ENCODE measurements around the gene CCDC171. TPM values are rescaled to one million over a fixed set of nuclear protein-coding genes. Genes with fewer than 3 reads are reported as not detected.

Gene CCDC171
- total RNA-seq, 1 experiment from 2014 or later = 2.8 TPM

- Mint-ChIP-seq H3K36me3 (no peaks in the 10 kb centered on the region), H3K27me3 (ENCODE audit: low read depth) (no peaks in the 10 kb centered on the region), H3K27ac (no peak overlapping the region), H3K9me3 (no peaks in the 10 kb centered on the region), H3K4me1 (no peaks in the 10 kb centered on the region), H3K4me3 (no peak overlapping the region)
- ATAC-seq (no peak), DNase-seq (ENCODE audit: low spot score) (no peak)
- CTCF ChIA-PET = interaction anchor here (0.7 kb wide), 1 partner anchor 18 kb away, joined by 3 read pairs; the partner anchor contains the start of gene CCDC171
- TF ChIP-seq IRF2 (CRISPR knock-in tag; IDR thresholded peaks at IDR 0.05; ENCODE audit: borderline replicate concordance, low read depth) = no peak
- TF ChIP-seq MXD4 (CRISPR knock-in tag; IDR thresholded peaks at IDR 0.05; ENCODE audit: borderline replicate concordance) = no peak
- POLR2A ChIA-PET = no interaction called here
Observed at GRCh38 chr9:15570769-15571168, 17.9 kb downstream of the CCDC171 start.

GRCh38 chr9:15572200-15572770 lies 19.4 kb downstream of the CCDC171 start:
- TF ChIP-seq NR2C2 (CRISPR knock-in tag; IDR thresholded peaks at IDR 0.05) (no peak), JAZF1 (CRISPR knock-in tag; IDR thresholded peaks at IDR 0.05) (no peak), EMX1 (CRISPR knock-in tag; IDR thresholded peaks at IDR 0.05) (no peak), ARID4B (CRISPR knock-in tag; IDR thresholded peaks at IDR 0.05; ENCODE audit: borderline replicate concordance) (no peak), ZNF532 (CRISPR knock-in tag; IDR thresholded peaks at IDR 0.05; ENCODE audit: borderline replicate concordance) (no peak), ZNF219 (CRISPR knock-in tag; IDR thresholded peaks at IDR 0.05; ENCODE audit: borderline replicate concordance) (no peak), CREB1 (CRISPR knock-in tag; IDR thresholded peaks at IDR 0.05) (no peak), NR3C1 (CRISPR knock-in tag; conservative IDR thresholded peaks at IDR 0.05; ENCODE audit: low read depth) (no peak), ZNF263 (CRISPR knock-in tag; IDR thresholded peaks at IDR 0.05; ENCODE audit: low read depth) (no peak), ZNF671 (CRISPR knock-in tag; IDR thresholded peaks at IDR 0.05) (no peak), OVOL2 (CRISPR knock-in tag; IDR thresholded peaks at IDR 0.05; ENCODE audit: borderline replicate concordance) (no peak), CTCF (IDR thresholded peaks at IDR 0.05) (no peak), ZNF281 (CRISPR knock-in tag; IDR thresholded peaks at IDR 0.05) (no peak), RORB (CRISPR knock-in tag; IDR thresholded peaks at IDR 0.05) (no peak), ATF3 (CRISPR knock-in tag; conservative IDR thresholded peaks at IDR 0.05) (no peak), HMGXB4 (CRISPR knock-in tag; IDR thresholded peaks at IDR 0.05) (no peak)
- H3K27ac Mint-ChIP-seq = no peak overlapping the region
- no peak for ATAC-seq
- POLR2A ChIA-PET = no interaction called here
- H3K27me3 Mint-ChIP-seq (ENCODE audit: low read depth) = no peaks in the 10 kb centered on the region
- CTCF ChIA-PET = interaction anchor here (1.2 kb wide), 1 partner anchor 19 kb away, joined by 6 read pairs; the partner anchor contains the start of gene CCDC171
- no peaks in the 10 kb centered on the region for H3K4me1 Mint-ChIP-seq
- no peaks in the 10 kb centered on the region for H3K36me3 Mint-ChIP-seq
- H3K9me3 Mint-ChIP-seq = no peaks in the 10 kb centered on the region
- no peak overlapping the region for H3K4me3 Mint-ChIP-seq
- no peak for DNase-seq (ENCODE audit: low spot score)
